NCI-H1694 (cell line): ENCODE results near the gene SNAPC4.
"Not testable (repeated sequence)": the region's sequence is repeated elsewhere in the genome, so short reads cannot be mapped to it uniquely, and the experiment has no call there.

Experiments used
- DNase-seq: peaks from one replicate; lab custom pipeline; 2025; lab: John Stamatoyannopoulos, UW

The SNAPC4 gene

DNA sequence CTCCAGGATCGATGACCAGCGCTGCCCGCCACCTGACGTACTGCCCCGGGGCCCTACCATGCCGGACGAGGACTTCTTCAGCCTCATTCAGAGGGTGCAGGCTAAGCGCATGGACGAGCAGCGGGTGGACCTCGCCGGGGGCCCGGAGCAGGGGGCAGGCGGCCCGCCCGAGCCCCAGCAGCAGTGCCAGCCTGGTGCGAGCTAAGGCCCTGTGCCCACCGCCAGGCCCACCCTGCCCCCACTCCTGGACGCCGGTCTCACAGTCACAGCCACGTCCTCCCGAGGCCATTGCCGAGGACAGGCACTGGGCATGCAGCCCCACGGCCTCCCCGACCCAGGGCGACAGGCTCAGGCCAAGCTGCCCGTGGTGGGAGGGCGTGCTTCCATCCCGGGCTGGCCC lies 42.0 kb downstream of the SNAPC4 start:
- no peak for DNase-seq

DNA sequence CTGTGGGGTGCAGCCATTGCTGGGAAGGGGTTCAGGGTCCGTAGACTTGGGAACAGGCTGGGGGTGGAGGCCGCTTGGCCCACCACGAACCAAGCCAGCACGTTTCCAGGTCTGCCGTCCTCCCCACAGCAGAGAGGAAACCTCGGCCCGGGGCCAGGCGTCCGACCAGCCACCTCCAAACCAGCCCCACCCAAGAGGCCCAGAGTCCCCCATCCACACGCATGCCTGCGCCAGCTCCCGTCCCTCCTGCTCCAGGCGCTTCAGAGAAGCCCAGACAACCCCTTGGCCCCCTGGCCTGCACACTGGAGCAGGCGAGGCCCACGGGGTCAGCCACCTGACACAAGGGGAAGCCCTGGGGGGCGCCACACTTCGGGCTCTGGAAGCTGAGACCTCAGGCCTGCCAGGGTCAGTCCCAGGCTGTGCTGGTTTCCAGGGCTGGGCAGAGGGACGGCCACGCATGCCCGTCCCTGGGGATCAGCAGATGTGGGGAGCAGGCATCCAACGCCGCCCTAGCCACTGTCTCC lies 42.7 kb downstream of the SNAPC4 start:
- no peak for DNase-seq

GRCh38 chr9:136355616-136356557 lies 44.1 kb downstream of the SNAPC4 start:
- no peak for DNase-seq

GRCh38 chr9:136354592-136355085 lies 45.3 kb downstream of the SNAPC4 start:
- no peak for DNase-seq

DNA sequence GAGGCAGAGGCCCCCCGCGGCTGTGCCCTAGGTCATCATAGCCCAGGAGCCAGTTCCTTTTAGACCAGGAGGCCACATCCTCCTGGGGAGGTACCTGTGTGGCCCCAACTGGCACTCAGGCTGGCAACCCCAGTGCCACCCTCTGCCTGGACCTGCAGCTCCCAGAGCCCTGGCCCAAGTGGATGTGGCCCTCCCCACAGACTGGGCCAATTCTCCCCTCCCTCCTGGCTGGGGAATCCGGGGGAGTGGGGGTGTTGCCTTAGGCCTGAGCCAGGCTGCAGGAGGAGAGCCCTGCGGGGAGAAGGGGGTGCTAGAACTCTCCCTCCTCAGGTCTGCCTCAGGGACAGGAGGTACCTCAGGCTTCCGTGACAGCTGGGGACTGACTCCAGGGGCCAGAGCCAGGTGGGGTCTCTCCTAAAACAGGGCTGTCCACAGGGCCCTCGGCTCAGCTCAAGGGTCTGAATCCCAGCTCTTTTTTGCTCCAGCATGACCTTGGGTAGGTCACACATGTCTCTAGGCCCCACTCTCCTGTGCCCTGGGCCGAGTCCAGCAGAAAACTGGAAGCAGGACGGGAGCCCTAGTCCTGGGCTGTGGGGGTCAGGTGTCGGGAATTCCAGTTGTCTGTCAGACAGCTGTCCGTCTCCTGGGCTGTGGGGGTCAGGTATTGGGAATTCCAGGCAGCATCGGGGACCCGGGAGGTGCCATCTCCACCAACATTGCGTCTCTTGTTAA lies 46.0 kb downstream of the SNAPC4 start:
- no peak for DNase-seq

- DNase-seq = no peak
Observed at GRCh38 chr9:136353088-136353487, 46.9 kb downstream of the SNAPC4 start.

- no peak for DNase-seq
Observed at GRCh38 chr9:136352682-136353081, 47.3 kb downstream of the SNAPC4 start.

DNA sequence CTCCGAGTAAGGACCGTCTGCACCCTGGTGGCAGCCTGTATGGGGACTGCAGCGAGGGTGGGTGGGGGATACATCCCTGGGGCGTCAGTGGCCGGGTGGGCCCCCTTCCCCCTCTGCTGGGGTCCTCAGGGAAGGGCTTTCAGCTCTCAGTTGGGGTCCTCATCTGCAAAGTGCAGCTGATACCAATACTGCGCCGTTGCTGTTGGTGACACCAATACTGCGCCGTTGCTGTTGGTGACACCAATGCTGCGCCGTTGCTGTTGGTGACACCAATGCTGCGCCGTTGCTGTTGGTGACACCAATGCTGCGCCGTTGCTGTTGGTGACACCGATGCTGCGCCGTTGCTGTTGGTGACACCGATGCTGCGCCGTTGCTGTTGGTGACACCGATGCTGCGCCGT lies 48.1 kb downstream of the SNAPC4 start:
- not testable (repeated sequence) for DNase-seq

DNA sequence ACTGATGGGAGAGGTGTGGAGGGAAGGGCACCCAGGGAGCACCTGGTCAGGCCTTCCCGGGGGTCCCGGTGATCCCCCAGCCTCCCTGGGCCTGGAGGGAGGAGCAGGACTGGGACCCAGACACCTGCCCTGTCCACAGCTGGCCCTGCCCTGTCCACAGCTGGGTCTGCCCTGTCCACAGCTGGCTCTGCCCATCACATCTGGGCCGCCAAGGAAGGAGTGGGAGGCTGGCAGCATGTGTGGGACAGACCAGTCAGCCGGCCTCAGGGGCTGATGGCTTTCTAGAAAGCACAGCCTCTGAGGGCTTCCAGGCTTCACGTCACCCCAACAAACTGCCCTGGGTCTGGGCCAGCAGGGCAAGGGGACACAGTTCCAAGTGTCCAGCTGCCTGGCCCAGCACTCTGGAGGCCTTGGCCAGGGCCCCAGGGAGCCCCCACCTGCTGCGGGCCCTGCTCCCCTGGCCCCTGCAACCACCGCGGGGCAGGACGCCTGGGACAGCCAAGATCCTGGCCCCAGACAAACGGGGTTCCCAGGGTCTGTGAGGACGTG lies 48.6 kb downstream of the SNAPC4 start:
- DNase-seq = no peak
